OCI-LY1 (cell line): ENCODE measurements around the gene CFAP74.

Source experiments
- CTCF ChIP-seq: fragments of 200-600 bp; sonication (generic), shearing (Covaris generic); IDR thresholded peaks from 2 replicates; pipeline ENCODE4 v1.5.1; 2017; ENCODE audit warnings: mild to moderate bottlenecking, antibody characterized with exemption, low read length, moderate library complexity, mixed read lengths
- EZH2 ChIP-seq: fragments of 200-600 bp; sonication (generic), shearing (Covaris generic); IDR thresholded peaks from 2 replicates; pipeline ENCODE4 v1.8.0; 2017; ENCODE audit warnings: borderline replicate concordance, mixed run types, mild to moderate bottlenecking, antibody characterized with exemption, low read length, moderate library complexity, mixed read lengths

GRCh38 chr1:1979482-1980165, 24.0 kb downstream of the CFAP74 start:
- TF ChIP-seq CTCF (no peak), EZH2 (no peak)
